Ishikawa (cell line): ENCODE data around the gene QSER1.

Experiments used
- CEBPB ChIP-seq: IDR thresholded peaks from 2 replicates; pipeline ENCODE4 v1.6.1; 2012
- CREB1 ChIP-seq: IDR thresholded peaks from 2 replicates; pipeline ENCODE4 v1.6.1; 2012; ENCODE audit warnings: low read depth
- EGR1 ChIP-seq: IDR thresholded peaks from 2 replicates; pipeline ENCODE4 v1.6.1; 2012
- EP300 ChIP-seq: IDR thresholded peaks from 2 replicates; pipeline ENCODE4 v1.6.1; 2012; ENCODE audit warnings: borderline replicate concordance
- FOXM1 ChIP-seq: IDR thresholded peaks from 2 replicates; pipeline ENCODE4 v1.6.1; 2012; ENCODE audit warnings: low read depth, borderline replicate concordance
- RAD21 ChIP-seq: IDR thresholded peaks from 2 replicates; pipeline ENCODE4 v1.6.1; 2012; ENCODE audit warnings: low read depth
- TAF1 ChIP-seq: IDR thresholded peaks from 2 replicates; pipeline ENCODE4 v1.6.1; 2012; ENCODE audit warnings: low read depth, mild to moderate bottlenecking
- TCF12 ChIP-seq: IDR thresholded peaks from 2 replicates; pipeline ENCODE4 v1.6.1; 2012; ENCODE audit warnings: low read depth
- TEAD4 ChIP-seq: IDR thresholded peaks from 2 replicates; pipeline ENCODE4 v1.6.1; 2012
- USF1 ChIP-seq: IDR thresholded peaks from 2 replicates; pipeline ENCODE4 v1.6.1; 2012
- YY1 ChIP-seq: IDR thresholded peaks from 2 replicates; pipeline ENCODE4 v1.6.1; 2012; ENCODE audit warnings: low read depth
- ZBTB7A ChIP-seq: IDR thresholded peaks from 2 replicates; pipeline ENCODE4 v1.6.1; 2012; ENCODE audit warnings: low read depth
- TF ChIP-seq, protein P1 (sequence below): IDR thresholded peaks from 2 replicates; pipeline ENCODE4 v1.6.1; 2012
- TF ChIP-seq, protein P2 (sequence below): IDR thresholded peaks from 2 replicates; pipeline ENCODE4 v1.6.1; 2012; ENCODE audit warnings: low read depth, mild to moderate bottlenecking

DNA sequence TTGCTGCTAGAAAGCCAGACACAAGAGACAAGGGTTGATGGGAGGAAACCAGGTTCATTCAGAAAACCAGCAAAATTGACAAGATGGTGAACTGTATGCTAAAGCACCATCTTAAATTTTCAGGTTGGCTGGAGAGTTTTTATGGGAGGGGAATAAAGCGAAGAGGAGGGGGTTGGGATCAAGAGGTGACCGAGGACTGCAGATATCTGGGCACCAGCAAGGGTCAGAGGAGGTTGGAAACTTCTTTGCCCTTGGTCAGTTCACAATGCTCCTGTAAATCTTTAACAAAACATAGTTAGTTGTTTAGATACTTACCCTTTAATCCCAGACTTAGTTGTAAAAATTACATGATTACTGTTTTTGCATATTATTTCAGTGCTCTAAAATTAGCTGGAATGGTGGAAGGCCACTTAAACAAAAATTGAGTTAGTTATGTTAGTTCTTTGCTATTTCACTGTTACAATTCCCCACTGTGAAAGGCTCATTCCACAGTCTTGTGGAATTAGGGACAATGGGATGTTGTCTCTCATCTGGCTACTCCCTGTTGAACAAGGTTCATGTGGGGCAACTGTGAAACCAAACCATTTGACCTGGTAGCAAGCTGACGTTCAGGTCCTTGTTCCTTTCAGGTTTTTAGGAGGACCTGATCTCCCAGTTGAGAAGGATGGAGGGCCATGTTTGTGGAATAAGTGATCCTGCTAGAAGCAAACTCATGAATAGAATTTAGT lies 30.6 kb upstream of the QSER1 start:
- TF ChIP-seq, protein P1, sequence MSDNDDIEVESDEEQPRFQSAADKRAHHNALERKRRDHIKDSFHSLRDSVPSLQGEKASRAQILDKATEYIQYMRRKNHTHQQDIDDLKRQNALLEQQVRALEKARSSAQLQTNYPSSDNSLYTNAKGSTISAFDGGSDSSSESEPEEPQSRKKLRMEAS = no peak
- TF ChIP-seq USF1 (no peak), EP300 (no peak), CREB1 (no peak), TCF12 (no peak), YY1 (no peak), CEBPB (no peak), RAD21 (no peak), TEAD4 (no peak), TAF1 (no peak), FOXM1 (no peak), ZBTB7A (no peak), EGR1 (no peak)
- TF ChIP-seq, protein P2, sequence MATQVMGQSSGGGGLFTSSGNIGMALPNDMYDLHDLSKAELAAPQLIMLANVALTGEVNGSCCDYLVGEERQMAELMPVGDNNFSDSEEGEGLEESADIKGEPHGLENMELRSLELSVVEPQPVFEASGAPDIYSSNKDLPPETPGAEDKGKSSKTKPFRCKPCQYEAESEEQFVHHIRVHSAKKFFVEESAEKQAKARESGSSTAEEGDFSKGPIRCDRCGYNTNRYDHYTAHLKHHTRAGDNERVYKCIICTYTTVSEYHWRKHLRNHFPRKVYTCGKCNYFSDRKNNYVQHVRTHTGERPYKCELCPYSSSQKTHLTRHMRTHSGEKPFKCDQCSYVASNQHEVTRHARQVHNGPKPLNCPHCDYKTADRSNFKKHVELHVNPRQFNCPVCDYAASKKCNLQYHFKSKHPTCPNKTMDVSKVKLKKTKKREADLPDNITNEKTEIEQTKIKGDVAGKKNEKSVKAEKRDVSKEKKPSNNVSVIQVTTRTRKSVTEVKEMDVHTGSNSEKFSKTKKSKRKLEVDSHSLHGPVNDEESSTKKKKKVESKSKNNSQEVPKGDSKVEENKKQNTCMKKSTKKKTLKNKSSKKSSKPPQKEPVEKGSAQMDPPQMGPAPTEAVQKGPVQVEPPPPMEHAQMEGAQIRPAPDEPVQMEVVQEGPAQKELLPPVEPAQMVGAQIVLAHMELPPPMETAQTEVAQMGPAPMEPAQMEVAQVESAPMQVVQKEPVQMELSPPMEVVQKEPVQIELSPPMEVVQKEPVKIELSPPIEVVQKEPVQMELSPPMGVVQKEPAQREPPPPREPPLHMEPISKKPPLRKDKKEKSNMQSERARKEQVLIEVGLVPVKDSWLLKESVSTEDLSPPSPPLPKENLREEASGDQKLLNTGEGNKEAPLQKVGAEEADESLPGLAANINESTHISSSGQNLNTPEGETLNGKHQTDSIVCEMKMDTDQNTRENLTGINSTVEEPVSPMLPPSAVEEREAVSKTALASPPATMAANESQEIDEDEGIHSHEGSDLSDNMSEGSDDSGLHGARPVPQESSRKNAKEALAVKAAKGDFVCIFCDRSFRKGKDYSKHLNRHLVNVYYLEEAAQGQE = no peak
